Activated B cell treated with CpG ODN at 0.5 μM for 24 hours (primary cell): Measurements from ENCODE around the gene RASD2. TPM values are rescaled to one million over a fixed set of nuclear protein-coding genes. Genes with fewer than 3 reads are reported as not detected.

Experiments
- ATAC-seq: fragments of 200-7000 bp; cut with Tn5 transposase; one replicate; pipeline ENCODE4 v1.10.0; 2021; ENCODE audit warnings: low read depth, mild to moderate bottlenecking, moderate library complexity
- CTCF ChIA-PET: fragments of 350-600 bp; sonication (Branson Sonifier 250); formaldehyde crosslinking; loops from one replicate; lab custom pipeline; 2021; ENCODE audit warnings: antibody characterized with exemption; lab: Charles Lee
- POLR2A ChIA-PET: fragments of 350-600 bp; sonication (Branson Sonifier 250); formaldehyde crosslinking; loops from one replicate; lab custom pipeline; 2021; ENCODE audit warnings: antibody characterized with exemption; lab: Charles Lee
- DNase-seq: peaks from one replicate; pipeline ENCODE4 v3.0.0; 2022
- H3K27ac Mint-ChIP-seq: one replicate; pipeline ENCODE4 v1.8.0; 2020; ENCODE audit warnings: mixed read lengths
- H3K27me3 Mint-ChIP-seq: one replicate; pipeline ENCODE4 v1.8.0; 2021; ENCODE audit warnings: mixed read lengths
- H3K36me3 Mint-ChIP-seq: one replicate; pipeline ENCODE4 v1.8.0; 2021; ENCODE audit warnings: low read depth, mixed read lengths
- H3K4me1 Mint-ChIP-seq: one replicate; pipeline ENCODE4 v1.8.0; 2021; ENCODE audit warnings: mixed read lengths
- H3K4me3 Mint-ChIP-seq: one replicate; pipeline ENCODE4 v1.8.0; 2020; ENCODE audit warnings: mild to moderate bottlenecking, mixed read lengths
- H3K9me3 Mint-ChIP-seq: one replicate; pipeline ENCODE4 v1.8.0; 2020; ENCODE audit warnings: mixed read lengths
- intact Hi-C: fragments of 100-400 bp; cut with micrococcal nuclease; formaldehyde crosslinking; loops from one replicate; pipeline ENCODE4 v1.15.1; 2024
- total RNA-seq: library from RNA; stranded (reverse); gene quantifications from 2 replicates; pipeline ENCODE4 v1.2.3, GENCODE V29; 2022
- TF ChIP-seq, protein P1 (sequence below): fragments of 200-600 bp; IDR thresholded peaks from one replicate; pipeline ENCODE4 v1.8.0; 2022; ENCODE audit warnings: antibody characterized with exemption, mild to moderate bottlenecking

The RASD2 gene
- total RNA-seq, 1 donor from 2014 or later, result not detected

- intact Hi-C loops, result no loop called here
- H3K27ac Mint-ChIP-seq, result no peak overlapping the region
- no peaks in the 10 kb centered on the region for H3K9me3 Mint-ChIP-seq
- ATAC-seq (no peak), DNase-seq (no peak)
- ChIA-PET POLR2A (no interaction called here), CTCF (interaction anchor here (0.6 kb wide), 1 partner anchor 281 kb away, joined by 3 read pairs; no protein-coding TSS in a partner anchor)
- no peaks in the 10 kb centered on the region for H3K36me3 Mint-ChIP-seq
- peaks cover 2% of the 10 kb centered on the region for H3K4me1 Mint-ChIP-seq
- H3K4me3 Mint-ChIP-seq, result no peak overlapping the region
- H3K27me3 Mint-ChIP-seq, result peaks cover 42% of the 10 kb centered on the region
- TF ChIP-seq, protein P1, sequence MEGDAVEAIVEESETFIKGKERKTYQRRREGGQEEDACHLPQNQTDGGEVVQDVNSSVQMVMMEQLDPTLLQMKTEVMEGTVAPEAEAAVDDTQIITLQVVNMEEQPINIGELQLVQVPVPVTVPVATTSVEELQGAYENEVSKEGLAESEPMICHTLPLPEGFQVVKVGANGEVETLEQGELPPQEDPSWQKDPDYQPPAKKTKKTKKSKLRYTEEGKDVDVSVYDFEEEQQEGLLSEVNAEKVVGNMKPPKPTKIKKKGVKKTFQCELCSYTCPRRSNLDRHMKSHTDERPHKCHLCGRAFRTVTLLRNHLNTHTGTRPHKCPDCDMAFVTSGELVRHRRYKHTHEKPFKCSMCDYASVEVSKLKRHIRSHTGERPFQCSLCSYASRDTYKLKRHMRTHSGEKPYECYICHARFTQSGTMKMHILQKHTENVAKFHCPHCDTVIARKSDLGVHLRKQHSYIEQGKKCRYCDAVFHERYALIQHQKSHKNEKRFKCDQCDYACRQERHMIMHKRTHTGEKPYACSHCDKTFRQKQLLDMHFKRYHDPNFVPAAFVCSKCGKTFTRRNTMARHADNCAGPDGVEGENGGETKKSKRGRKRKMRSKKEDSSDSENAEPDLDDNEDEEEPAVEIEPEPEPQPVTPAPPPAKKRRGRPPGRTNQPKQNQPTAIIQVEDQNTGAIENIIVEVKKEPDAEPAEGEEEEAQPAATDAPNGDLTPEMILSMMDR, result no peak
These were observed 21.3 kb downstream of the RASD2 start for GRCh38 chr22:35561796-35562526.

DNA sequence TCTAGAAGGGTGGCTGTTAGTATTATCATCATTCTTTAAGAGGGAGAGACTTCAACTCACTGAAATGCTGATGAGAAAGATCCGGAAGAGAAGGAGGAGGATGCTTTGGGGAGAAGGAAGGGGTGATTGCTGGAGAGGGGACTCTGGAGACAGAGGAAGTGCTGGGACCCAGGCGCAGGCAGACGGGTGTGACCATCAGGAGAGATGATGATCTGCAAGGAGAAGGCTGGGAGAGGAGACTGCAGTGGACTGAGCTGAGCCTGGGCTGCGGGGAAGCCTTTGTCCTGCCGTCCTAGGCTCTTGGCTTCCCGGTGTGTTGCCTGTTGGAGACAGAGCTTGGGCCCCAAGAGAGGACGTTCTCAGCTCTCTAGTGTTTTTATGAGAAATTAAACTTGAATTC is 22.6 kb downstream of the RASD2 start:
- Mint-ChIP-seq H3K4me3 (no peak overlapping the region), H3K27me3 (peaks cover 38% of the 10 kb centered on the region), H3K27ac (no peak overlapping the region), H3K36me3 (no peaks in the 10 kb centered on the region), H3K4me1 (peaks cover 2% of the 10 kb centered on the region), H3K9me3 (no peaks in the 10 kb centered on the region)
- intact Hi-C loops, result no loop called here
- TF ChIP-seq, protein P1, result no peak
- CTCF ChIA-PET, result no interaction called here
- POLR2A ChIA-PET, result no interaction called here
- no peak for ATAC-seq
- DNase-seq, result no peak

DNA sequence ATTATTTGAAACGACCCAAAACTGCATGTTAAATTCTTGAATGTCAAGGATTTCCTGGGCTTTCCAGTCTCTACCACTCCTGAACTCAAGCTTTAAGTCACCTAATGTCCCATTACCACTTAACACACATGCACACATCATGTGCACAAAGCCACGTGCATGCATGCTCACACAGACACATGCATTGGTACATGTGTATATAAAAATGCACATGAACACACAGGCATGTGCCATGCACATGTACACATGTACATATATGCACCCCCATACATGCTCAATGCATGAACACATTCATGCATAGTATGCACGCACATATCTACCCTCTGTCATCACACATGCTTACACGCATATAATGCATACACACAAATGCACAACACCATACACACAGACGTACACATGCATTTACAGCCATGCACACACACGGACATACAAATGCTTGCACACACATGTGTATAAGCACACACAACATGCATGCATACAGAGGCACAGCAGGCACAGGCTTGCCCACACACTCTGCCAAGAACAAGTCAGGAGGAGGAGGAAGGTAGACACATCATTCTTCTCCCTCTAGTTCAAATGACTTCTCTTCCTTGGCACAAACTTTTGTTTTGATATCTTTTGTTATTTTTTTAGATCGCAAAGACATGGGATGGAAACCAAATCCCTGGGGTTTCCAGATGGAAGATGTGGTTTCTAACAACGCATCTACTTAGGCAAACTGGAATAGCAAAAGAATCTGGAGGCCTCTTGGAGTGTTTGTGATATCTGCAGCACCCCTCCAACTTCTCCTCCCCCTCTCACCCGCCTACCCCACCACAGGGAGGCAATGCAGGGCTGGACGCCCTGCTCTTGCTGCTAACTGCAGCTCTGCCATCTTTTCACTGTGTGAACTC is 24.6 kb downstream of the RASD2 start:
- POLR2A ChIA-PET, result no interaction called here
- ATAC-seq, result no peak
- CTCF ChIA-PET, result interaction anchor here (1.1 kb wide), 1 partner anchor 17 kb away, joined by 3 read pairs; no protein-coding TSS in a partner anchor
- Mint-ChIP-seq H3K36me3 (no peaks in the 10 kb centered on the region), H3K27me3 (peaks cover 39% of the 10 kb centered on the region), H3K4me3 (no peak overlapping the region), H3K4me1 (peaks cover 2% of the 10 kb centered on the region), H3K9me3 (no peaks in the 10 kb centered on the region), H3K27ac (no peak overlapping the region)
- DNase-seq, result no peak
- intact Hi-C loops, result no loop called here
- TF ChIP-seq, protein P1, result no peak

- ATAC-seq (no peak), DNase-seq (no peak)
- Mint-ChIP-seq H3K27ac (no peak overlapping the region), H3K4me1 (peaks cover 2% of the 10 kb centered on the region), H3K36me3 (no peaks in the 10 kb centered on the region), H3K9me3 (no peaks in the 10 kb centered on the region), H3K4me3 (no peak overlapping the region), H3K27me3 (peaks cover 24% of the 10 kb centered on the region)
- TF ChIP-seq, protein P1, result no peak
- ChIA-PET POLR2A (no interaction called here), CTCF (no interaction called here)
- intact Hi-C loops, result no loop called here
These were observed 26.9 kb downstream of the RASD2 start for GRCh38 chr22:35567351-35568141.
